Upper lobe of left lung (tissue), 4 donors: Measurements from ENCODE around the gene FAR1.

Experiments
- CTCF ChIP-seq, 6 experiments: fragments of 450-650 bp in 4 of 6; fragments of 200-600 bp in 2 of 6; sonication (generic) in 2 of 6; IDR thresholded peaks; one replicate each; pipeline ENCODE4 v1.5.1; 2016 to 2019; ENCODE audit warnings: antibody characterized with exemption in 6 of 6
- EP300 ChIP-seq, 4 donors: sonication (generic); formaldehyde crosslinking; IDR thresholded peaks; one replicate each; pipeline ENCODE4 v1.5.1; 2017; ENCODE audit warnings: antibody characterized with exemption in 4 of 4, control low read depth in 2 of 4
- POLR2A ChIP-seq, 4 donors: fragments of 450-650 bp; IDR thresholded peaks; one replicate each; pipeline ENCODE4 v1.5.1; 2016 to 2017; ENCODE audit warnings: antibody characterized with exemption in 4 of 4, mild to moderate bottlenecking in 2 of 4
- POLR2AphosphoS5 ChIP-seq, 2 donors: sonication (generic); formaldehyde crosslinking; IDR thresholded peaks; one replicate each; pipeline ENCODE4 v1.5.1; 2017; ENCODE audit warnings: antibody characterized with exemption in 2 of 2

- TF ChIP-seq CTCF (IDR thresholded peaks at IDR 0.05) (no peak), EP300 (IDR thresholded peaks at IDR 0.05) (no peak), POLR2A (IDR thresholded peaks at IDR 0.05) (no peak), POLR2AphosphoS5 (IDR thresholded peaks at IDR 0.05) (no peak)
These were observed 29.7 kb downstream of the FAR1 start for GRCh38 chr11:13698132-13698531.
